A549 (cell line): Measurements from ENCODE around the gene PISD.

Source experiments
- BCL3 ChIP-seq: fragments of >200 bp; sonication (Bioruptor Twin); formaldehyde crosslinking; IDR thresholded peaks from 3 replicates; pipeline ENCODE4 v1.6.1; 2016
- MAX ChIP-seq: IDR thresholded peaks from 2 replicates; pipeline ENCODE4 v1.6.1; 2012
- POLR2A ChIP-seq: IDR thresholded peaks from 2 replicates; pipeline ENCODE4 v1.6.1; 2012; ENCODE audit warnings: mild to moderate bottlenecking, low read length

GRCh38 chr22:31613904-31614296 lies 48.1 kb downstream of the PISD start:
- TF ChIP-seq MAX (no peak), POLR2A (no peak), BCL3 (no peak)
